GM12872 (cell line): ENCODE measurements around the gene TOPAZ1.

Source experiments
- TF ChIP-seq, protein P1 (sequence below): IDR thresholded peaks from 3 replicates; pipeline ENCODE4 v1.5.1; 2011; ENCODE audit warnings: low read depth, mild to moderate bottlenecking, low read length, moderate library complexity; ENCODE audit not compliant: insufficient read depth

The TOPAZ1 gene

DNA sequence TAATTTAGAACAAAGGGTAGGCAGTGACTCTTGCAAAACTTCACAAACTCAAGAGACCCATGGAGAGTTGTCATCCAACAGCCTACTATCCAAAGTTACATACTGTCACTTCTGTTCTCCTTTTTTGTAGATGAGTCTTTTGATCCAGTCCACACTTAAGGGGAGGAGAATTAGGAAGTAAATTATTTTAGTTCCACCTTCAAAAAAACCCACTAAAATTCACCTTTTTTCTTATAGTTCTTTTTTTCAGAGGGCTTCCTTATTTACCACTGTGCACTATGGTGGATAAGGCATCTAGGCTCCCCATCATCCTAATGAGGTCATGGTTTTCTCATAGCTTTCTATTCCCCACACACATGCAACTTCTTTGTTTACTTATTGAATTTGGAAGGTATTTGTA lies 88.3 kb downstream of the TOPAZ1 start:
- TF ChIP-seq, protein P1, sequence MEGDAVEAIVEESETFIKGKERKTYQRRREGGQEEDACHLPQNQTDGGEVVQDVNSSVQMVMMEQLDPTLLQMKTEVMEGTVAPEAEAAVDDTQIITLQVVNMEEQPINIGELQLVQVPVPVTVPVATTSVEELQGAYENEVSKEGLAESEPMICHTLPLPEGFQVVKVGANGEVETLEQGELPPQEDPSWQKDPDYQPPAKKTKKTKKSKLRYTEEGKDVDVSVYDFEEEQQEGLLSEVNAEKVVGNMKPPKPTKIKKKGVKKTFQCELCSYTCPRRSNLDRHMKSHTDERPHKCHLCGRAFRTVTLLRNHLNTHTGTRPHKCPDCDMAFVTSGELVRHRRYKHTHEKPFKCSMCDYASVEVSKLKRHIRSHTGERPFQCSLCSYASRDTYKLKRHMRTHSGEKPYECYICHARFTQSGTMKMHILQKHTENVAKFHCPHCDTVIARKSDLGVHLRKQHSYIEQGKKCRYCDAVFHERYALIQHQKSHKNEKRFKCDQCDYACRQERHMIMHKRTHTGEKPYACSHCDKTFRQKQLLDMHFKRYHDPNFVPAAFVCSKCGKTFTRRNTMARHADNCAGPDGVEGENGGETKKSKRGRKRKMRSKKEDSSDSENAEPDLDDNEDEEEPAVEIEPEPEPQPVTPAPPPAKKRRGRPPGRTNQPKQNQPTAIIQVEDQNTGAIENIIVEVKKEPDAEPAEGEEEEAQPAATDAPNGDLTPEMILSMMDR: no peak

DNA sequence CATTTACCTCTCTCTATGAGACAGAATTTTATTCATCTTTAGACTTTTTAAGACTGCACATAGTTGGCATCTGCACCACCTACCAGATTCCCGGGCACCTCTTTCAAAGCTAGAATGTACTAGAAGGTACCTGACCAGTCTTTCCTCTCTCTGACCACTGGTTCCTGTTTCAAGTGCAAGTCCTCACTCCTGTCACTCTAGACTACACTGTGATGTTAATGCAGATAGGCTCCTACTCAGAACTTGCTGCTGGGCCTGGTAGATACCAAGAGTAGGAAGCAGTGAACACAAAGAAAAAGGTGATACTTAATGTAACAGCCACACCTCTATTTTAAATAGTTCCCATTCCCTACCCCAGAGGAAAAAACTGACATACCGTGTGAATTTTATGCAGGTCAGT lies 88.8 kb downstream of the TOPAZ1 start:
- TF ChIP-seq, protein P1: no peak

DNA sequence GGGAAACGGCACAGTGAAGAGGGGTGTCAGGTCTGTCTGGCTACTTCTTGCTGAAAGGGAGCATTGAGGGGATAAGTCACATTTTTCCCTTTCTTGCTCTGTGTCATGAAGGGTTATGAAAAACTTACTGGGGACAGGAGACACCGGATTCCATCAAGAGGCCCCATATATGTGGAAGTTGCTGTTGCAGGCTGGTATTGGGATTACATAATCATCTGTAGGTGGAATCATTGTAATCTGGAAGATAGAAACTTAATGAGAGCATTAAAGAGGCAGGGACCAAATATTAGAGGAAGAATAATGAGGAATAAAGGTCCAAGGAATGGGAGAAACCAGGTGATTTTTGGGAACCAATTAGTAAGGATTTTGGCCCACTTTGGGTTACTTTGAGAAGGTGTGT lies 92.6 kb downstream of the TOPAZ1 start:
- TF ChIP-seq, protein P1: no peak

DNA sequence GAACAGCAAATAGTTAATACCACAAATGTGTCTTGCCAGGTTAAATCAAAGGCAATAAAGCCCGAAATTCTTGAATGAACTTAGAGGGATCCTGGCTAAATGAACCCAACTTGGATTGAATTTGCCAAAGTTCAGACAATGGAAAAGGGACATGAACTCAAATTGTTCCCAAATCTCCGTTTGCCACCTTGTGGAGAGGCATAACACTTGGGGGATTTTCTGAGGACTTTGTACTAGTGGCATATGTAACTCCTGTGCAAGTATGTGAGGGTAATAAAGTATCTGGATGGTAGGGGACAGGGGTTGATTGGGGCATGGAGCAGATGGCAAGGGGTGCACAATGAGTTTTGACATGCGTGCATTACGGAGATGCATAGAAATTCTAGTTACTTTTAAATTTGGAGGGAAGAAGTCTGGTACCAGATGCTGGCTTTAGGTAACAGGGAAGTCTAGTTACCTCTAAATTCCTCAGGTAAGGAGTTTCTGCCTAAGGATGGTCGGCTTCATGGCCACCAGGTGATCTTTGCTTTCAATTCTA lies 95.6 kb downstream of the TOPAZ1 start:
- TF ChIP-seq, protein P1: 0 out of 3 replicates have a peak, but pooled peaks have one; percentile 1

DNA sequence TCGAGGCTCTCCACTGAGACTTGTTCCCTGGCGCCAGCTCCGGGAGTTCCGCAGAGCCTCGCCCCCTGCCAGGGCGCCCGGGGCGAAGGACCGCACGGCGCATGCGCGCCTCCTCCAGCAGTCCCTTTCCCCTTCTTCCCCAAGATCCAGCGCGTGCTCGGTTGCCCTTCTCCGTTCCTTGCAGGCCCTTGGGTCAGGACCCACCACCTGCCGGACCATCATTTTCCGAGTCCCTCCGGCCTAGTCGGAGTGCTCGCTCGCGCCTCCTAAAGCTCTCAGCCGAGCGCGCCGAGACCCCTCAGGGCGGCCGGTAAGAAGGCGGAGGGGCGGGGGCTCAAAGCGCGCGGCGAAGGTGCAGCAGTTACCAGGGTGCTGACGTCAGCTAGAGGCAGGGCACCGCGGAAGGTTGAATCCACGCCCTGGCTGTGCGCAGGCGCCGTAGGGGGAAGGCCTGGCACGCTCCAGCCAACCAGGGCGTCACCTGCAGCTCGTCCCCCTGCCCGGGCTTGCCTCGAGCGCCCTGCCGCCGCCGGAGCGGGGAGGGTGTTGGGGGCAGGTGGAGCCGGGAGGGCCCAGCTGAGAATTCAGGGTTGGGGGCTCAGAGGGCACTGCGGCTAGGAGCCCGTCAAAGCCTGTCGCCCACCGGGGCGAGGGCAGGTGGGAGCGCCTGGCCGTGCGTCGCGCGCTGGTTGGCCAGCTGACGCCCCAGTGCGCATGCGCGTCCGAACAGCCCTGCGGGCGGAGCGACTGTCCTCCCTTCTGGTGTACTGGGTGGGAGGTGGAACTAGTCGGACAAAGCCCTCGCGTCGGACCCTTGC lies 96.5 kb downstream of the TOPAZ1 start, which contains the start of gene TCAIM:
TCAIM (plus strand) TSS at position 757 of the 818 bp plus-strand sequence. CDS start 16,017 bp downstream, outside the sequence.
- TF ChIP-seq, protein P1: no peak

DNA sequence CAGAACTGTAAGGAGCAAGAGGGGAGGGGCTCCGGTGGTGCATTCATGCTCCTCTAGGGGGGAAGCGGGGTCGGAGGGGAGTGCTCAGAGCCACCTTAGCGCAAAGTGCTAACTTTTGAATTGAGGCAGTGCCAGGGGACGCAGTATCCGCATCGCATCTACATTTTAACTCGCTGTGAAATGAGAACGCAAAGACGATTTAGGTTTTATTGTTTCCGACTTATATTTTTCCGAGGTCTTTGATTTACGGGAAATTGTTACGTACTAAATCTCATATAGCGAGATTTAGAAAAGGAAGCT lies 97.1 kb downstream of the TOPAZ1 start:
- TF ChIP-seq, protein P1: no peak

DNA sequence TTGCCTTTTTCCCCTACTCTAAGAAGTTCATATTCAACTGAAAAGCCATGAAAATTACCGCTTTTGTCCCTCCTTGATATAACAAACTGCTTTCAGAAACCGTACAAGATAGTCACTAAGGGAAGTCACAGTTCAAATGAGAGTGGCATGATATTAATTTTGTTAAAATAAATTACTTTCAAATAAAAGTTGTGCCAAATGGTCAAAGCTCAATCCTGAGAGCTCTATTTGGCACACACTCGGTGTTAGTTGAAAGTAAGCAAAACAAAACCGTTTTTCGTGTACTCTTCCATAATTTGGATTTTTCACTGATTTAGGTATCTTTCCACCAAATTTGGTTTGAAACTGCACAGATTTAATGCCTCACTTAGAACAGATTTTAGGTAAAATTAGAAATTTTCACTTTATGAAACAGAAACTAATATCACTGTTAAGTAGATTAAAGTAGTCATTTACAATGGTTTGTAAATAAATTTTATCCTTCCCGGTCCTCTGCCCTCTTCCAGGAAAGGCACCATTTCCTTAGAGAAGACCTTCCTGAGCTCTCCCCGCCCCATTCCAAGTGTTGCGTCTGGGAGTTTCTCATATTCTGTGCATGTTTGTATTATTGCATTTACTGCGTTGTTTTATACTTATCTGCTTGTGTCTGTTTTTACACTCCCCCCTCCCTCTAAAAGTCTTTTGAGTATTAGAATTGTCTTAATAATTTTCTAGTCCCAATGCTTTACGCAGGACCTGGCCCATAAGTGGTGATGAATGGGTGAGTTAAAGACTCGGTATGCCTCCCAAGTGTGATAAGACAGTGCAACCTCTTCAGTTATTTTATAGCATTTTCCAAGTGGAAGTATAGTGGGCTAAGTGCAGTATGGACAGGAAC lies 97.7 kb downstream of the TOPAZ1 start:
- TF ChIP-seq, protein P1: no peak
